ENCODE measurements around the gene ADARB1.
A peak's percentile ranks its signal among the peaks of the same experiment; 100 is the strongest.
"Not testable (repeated sequence)": the region's sequence is repeated elsewhere in the genome, so short reads cannot be mapped to it uniquely, and the experiment has no call there.

Gene ADARB1, protein sequence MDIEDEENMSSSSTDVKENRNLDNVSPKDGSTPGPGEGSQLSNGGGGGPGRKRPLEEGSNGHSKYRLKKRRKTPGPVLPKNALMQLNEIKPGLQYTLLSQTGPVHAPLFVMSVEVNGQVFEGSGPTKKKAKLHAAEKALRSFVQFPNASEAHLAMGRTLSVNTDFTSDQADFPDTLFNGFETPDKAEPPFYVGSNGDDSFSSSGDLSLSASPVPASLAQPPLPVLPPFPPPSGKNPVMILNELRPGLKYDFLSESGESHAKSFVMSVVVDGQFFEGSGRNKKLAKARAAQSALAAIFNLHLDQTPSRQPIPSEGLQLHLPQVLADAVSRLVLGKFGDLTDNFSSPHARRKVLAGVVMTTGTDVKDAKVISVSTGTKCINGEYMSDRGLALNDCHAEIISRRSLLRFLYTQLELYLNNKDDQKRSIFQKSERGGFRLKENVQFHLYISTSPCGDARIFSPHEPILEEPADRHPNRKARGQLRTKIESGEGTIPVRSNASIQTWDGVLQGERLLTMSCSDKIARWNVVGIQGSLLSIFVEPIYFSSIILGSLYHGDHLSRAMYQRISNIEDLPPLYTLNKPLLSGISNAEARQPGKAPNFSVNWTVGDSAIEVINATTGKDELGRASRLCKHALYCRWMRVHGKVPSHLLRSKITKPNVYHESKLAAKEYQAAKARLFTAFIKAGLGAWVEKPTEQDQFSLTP

DNA sequence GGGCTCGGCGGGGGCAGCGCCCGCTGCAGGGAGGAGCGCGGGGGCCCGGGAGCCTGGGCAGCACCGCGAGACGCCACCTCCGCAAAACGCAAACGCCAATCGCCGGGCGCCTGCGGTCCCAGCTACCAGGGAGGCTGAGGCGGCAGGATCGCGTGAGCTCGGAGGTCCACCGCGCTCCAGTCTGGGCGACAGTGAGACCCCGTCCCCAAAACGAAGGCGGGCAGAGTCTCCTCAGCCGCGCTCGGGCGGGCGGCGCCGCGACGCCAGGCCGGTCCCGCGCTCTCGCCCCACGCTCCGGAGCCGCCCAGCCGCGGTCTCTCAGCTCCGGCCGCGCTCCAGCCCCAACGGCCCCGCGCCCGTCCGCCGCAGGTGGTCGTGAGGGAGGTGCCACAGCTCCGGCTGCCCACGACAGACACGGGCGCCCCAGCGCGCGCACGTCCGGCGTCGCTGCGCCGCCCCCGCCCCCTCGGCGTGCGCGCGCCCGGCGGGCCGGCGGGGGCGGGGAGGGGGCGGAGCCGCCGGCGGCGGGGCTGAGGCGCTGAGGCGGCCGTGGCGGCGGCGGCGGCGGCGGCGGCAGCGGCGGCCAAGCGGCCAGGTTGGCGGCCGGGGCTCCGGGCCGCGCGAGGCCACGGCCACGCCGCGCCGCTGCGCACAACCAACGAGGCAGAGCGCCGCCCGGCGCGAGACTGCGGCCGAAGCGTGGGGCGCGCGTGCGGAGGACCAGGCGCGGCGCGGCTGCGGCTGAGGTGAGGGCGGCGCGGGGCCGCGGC lies at the start of gene ADARB1:
Gene ADARB1, plus strand, starts transcription at position 533 of the 770 bp plus-strand sequence. CDS start 97,077 bp downstream, outside the sequence.
- peak; percentile 46 to 53 for DNase-seq (ENCODE audit: low read depth in 2 of 2)

DNA sequence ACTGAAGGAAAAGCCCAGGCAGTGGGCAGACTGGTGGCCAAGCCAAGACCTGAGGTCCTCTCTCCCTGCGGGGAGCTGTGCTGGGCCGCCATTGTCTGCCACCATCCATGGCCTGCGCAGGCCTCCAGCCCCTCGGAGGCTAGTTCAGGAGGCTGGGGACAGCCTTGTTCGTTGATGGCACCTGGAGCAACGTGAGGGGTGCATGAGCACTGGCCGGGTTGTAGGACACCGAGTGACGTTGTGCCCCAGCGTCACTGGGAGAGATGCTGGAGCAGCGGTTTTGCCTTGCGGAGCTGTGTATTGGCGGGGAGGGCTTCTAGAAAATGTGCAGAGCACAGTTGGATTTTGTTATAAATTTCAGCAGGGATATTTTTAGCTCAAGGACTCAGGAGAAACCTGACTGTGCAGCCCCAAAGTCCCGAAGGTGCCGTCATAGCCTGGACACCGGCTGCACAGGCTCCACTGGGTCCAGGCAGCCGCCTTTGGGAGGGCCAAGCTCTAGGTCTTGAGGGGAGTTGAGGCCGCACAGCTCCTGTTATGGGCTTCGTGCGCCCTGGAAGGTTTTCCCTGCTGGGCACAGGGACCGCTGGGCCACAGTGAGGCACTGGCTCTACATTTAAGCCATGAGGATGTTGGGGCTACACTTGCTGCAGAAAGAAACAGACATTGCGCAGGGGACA lies 48.2 kb upstream of the ADARB1 start:
- no peak for DNase-seq (ENCODE audit: low read depth in 2 of 2)

DNA sequence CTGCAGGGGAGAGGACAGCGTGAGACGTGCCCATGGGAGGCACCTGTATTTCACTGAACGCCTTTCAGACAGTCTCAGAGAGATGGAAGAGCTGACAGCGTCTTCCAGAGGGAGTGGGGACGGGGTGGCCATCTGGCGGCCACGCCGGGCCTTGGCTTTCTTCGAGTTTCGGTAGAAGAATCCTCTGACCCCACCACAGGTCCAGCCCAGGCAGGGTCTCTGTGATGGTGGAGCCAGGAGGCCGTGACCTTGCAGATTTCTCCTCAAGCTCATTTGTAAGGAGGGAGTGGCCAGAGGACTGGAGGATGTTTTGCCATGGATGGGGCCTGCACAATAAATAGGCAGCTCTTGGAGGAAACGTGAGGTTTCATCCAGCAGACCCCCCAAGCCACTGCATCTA lies 47.6 kb upstream of the ADARB1 start:
- DNase-seq (ENCODE audit: low read depth in 2 of 2), result no peak

DNA sequence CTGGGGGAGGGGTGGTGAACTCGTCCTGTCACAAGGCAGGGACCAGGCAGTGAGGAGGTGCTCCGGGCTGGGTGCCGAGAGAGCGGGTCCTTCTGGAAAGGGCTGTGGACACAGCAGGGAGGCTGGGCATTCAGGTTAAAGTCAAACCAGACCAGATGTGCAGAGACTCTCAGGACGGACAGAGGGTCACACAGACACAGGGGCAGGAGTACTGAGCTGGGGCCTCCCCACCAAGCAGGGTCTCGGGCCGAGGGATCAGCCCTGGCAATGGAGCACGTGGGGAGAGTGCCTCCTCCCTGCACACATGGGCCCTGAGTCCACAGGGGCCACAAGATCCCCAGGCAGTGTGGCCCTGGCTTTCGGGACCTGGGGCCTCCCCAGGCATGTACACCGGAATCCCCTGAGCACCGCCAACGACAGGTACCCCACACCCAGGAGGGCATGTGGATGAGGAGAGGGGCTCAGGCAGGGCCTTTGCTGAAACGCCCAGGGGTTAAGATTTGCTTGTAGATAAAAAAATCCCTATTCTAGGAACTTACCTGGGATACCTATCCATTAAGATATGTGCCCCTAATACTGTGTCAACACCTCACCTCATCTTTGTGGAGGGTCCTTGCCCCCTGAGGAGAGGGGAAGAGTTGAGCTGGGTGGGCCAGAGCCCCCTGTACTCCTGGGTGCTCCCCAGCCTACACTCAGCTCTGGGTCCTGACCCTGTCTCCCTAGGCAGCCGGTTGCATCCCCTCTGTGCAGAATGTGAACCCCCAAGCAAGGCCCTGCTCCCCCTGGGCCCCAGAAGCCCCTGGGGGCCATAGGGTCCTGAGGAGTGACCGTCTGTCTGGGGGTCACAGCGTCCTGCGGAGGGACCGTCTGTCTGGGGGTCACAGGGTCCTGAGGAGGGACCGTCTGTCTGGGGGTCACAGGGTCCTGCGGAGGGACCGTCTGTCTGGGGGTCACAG lies 46.9 kb upstream of the ADARB1 start:
- DNase-seq (ENCODE audit: low read depth in 2 of 2), result no peak

DNA sequence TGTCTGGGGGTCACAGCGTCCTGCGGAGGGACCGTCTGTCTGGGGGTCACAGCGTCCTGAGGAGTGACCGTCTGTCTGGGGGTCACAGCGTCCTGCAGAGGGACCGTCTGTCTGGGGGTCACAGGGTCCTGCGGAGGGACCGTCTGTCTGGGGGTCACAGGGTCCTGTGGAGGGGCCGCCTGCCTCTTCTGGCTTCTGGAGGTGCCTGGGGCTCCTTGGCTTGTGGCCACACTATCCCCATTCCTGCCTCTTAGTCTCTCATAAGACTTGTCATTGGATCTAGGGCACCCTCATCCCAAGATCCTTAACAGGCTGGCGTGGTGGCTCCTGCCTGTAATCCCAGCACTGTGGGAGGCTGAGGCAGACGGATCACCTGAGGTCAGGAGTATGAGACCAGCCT lies 45.7 kb upstream of the ADARB1 start:
- DNase-seq (ENCODE audit: low read depth in 2 of 2), result not testable (repeated sequence)

DNA sequence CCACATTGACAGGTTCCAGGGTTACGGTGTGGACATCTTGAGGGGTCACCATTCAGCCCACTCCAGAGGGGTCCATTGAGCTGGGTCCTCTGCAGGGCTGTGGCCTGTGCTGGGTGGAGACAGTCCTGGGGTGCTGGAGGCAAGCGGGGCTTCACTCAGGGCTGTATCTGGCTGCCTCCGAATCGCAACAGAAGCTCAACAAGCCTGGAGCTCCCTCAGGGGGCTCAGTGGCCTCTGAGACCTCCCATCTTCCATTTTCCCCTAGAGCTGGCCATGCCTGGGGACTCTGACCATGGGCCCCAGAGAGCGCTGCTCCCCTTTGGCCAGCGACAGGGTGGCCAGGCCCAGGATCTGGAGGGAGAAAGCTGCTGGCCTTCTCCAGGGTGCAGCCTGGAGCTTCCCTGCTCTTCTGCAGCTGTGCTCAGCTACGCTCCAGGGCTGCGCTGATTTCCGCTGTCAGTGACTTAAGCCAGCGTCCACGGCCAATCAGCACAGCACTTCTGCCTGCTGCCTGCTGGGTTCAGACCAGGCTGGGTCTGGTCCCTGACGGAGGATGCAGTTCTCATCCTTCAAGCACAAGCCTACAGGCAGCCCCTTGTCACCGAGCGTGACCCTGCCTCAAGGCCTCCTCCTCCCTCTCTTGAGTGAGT lies 45.0 kb upstream of the ADARB1 start:
- no peak for DNase-seq (ENCODE audit: low read depth in 2 of 2)

DNA sequence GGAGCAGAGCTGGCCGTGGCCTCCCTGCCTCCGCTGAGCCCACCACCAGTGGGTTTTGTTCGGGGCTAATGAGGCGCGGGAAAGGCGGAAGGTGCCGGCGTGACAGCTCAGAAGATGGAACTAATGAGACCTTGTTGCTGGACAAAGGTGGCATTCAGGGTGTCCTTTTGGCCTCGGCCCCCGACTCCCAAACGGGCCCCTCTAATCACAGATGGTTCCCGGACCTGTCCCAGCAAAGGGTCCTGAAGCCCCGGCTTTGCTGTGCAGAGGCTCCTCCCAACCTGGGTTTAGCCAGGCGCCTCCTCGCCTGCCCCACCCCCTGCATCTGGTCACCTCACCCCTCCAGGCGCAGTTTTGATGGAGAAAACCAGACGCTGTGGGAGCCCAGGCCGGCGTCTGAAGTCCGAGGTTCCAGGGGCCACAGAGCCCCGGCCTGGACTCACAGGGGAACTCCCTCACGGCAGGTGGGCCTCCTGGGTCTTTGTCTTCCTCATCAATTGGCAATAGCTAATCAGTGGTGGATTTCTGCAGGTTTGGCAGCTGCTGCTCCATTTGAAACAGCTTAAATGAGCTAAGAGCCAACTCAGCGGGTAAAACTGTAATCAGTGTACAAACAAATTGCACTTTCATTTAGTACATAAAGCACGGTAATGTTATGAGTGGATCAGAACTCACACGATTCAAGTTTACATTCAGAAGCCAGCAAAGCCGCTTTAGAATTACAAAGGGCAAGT lies 44.3 kb upstream of the ADARB1 start:
- no peak for DNase-seq (ENCODE audit: low read depth in 2 of 2)

DNA sequence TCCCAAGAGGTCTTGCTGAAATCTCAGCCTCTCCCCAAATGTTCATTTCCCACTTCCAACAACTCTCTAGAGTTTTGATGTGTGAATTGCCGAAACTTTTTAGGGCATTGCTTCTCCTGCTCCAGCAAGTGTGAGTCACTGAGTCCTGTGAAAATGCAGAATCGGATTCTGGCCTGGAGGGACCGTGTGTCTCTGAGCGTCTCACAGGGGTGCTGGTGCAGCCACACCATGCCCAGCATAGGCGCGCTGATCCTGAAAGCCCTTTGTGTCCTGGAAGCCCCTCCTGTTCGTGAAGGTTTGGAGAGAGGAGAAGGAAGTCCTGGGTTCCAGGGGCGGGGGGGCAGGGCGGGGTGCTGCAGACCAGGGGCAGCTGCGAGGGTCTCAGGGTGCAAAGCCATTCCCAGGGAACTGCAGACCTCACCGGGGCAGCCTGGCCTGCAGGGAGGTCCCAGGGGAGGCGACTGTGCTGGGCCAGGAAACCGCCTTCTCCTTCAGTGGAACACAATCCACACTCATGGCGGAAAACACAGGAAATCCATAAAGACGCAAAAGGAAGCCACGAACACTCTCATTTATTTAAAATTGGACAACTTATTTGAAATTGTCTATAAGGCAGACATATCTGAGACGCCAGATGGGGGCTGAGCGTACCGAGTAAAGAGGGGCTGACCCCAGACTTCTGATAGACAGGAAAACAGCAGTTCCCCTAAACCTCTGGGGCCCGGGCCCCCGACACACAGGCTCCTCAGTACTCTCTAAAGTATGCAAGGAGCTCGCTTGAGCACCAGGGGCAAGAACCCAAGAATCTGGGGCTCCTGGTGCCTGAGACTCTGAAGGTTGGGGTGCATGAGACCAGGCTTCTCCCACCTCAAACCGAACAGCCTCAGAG lies 43.5 kb upstream of the ADARB1 start:
- DNase-seq (ENCODE audit: low read depth in 2 of 2), result no peak

DNA sequence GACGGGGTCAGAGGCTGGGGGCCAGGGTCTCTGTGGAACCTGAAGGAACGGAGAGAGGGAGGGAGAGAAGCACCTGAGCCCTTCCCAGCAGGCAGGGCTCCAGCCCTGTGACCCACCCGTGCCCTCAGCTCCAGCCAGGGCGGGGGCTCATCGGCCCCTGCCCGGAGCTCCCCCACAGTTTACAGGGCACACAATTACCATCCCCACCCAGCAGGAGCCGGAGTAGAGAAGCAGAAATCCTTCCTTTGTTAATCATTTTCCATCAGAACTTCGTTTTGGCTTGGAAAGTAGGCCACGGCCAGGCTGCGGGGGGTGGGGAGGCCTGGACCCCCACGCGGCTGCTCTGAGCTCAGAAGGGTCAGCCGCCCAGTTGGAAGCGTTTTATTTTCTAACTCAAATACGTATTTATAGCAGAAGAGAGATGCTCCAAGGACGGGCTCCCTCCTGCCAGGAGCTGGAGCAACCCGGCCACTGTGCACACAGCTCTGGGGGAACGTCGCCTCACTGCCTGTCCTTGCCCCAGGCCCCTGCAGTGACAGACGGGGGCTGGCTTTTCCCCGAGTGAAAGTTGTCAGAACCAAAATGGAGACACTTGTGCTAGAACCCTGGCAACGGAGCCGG lies 42.7 kb upstream of the ADARB1 start:
- DNase-seq (ENCODE audit: low read depth in 2 of 2), result no peak

DNA sequence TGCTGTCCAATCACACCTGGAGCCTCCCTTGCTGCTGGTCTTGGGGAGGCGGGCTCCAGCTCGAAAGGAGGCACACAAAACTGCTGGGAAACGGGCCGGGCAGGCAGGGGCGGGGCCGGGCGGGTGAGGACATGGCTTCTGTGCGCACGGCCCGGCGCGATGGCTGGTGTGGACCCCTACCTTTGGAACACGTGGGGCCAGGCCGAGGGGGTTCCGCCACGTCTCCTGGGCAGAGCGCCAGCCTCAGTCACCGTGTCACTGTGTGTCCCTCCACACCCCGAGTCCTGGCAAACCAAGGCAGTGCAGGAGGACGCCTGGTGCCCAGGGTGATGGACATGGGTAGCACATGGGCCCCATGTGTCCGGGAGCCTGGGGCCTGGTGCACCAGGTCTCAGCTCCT lies 42.0 kb upstream of the ADARB1 start:
- no peak for DNase-seq (ENCODE audit: low read depth in 2 of 2)

DNA sequence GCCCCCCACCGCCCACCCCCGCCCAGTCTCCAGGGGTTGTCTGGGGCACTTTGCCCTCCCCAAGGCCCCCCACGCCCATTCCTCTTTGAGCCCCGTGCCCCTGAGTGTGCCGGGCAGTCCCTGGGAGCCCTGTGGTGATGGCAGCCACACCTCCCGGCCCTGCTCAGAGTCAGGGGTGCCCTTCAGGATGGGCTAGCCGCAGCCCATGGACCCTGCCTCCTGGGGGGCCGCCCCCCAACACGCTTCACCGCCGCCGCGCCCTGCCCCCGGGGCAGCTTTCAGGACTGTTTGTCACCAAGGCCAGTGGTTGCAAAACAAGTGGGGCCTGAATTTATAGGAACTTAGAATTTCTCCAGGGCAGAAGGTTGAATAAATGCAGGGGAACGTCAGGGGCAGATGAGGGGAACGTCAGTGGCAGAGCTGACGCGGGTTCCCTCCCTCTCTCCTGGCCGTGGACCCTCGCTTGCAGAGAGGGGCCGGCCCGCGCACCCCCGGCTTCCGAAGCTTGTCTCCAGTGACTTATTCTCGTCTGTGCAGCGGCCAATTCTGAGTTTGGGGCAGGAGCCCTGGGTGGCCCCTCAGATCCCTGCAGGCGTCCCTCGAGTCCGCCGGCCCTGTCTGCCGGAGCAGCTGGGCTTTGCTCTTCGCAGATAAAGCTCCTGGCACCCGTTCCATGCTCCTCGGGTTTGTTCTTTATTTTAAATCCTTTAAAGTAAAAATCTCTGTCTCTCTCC lies 41.2 kb upstream of the ADARB1 start:
- no peak for DNase-seq (ENCODE audit: low read depth in 2 of 2)

DNA sequence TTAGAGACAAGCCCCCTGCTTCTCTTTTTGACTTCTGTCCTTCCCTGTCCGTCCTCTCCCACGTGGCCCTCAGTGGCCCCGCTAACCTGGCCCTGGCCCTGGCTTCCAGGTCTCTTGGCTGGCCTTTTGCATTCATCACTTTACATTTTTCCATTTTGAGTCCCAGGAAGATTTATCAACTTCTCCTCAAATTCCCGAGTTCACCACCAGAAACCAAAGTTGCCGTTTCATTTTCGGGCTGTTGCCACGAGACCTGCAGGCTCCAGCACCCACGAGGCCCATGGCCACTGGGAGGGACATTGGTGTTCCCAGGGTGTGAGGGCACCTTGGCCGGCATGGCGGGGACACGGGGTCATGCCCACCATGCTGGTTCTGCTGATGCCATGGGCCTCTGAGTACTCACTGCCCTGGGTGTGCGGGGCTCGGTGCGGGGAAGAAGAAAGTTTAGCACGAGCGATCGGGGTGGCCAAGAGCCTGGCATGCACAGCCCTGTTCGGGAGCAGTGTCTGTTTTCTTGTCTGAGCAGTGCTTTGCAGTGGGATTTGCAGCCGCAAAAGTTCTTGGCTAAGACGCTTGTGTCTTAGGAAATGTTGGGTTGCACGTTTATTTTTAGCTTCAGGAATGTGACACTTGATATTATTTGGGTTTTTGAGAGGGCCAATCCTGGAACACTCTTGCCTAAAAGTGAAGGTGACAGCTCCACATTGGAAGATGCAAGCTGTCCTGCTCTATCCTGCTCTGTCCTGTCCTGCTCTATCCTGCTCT lies 40.4 kb upstream of the ADARB1 start:
- no peak for DNase-seq (ENCODE audit: low read depth in 2 of 2)

DNA sequence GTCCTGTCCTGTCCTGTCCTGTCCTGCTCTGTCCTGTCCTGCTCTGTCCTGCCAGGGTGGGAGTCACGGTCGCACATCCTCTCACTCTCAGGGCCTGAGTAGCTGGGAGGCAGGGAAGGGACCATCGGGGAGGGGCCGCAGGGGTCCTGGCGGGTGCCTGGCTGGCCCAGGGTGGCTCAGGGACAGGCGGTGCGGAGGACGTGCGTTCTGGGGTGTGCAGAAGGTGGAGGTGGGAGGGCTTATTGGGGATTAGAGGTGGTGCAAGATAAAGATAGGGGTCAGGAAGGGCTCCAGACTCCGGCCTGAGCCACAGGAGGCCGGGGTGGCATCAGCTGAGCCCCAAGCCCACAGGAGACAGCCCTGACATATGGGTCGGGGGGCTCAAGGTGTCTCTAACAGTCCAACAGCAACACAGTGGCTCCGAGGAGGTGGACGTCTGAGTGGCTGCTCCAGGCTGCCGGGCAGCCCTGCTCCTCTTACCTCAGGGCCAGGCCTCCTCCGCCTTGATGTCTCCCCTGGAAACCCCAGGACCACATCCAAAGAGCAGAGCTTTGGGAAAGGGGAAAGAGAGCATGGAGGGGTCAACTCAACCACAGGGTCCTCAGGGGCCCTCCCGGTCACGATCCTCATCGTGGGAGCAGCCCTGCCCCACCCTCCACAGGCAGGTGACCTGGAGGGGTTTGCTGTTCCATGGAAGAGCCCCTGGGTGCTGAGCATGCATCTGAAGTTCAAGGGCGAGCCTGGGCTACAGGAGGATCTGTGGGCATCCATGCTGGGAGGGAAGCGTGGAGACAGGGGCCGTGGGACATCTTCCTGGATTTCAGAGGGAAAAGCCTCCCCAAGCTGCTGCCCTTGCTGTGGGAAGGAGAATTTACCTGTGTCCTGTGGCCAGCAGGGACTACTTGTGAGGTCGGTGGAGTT lies 39.6 kb upstream of the ADARB1 start:
- no peak for DNase-seq (ENCODE audit: low read depth in 2 of 2)

DNA sequence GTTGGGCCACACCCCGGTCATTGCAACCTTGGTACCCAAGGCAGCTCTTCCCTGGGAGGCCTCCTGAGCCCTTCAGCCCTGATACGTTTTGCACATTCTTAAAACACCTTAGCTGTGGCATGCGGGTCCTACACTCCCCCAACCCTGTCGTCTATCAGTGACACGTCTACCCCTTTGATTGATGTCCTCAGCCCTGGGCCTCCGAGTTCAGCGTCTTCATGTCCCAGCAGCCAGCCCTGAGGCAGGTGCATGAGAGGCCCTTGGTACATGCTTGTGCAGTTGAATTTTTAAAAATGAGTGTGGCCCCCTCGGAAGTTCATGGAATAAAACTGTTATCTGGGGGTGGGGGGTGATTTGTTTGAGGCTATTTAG lies 38.9 kb upstream of the ADARB1 start:
- DNase-seq (ENCODE audit: low read depth in 2 of 2), result no peak

DNA sequence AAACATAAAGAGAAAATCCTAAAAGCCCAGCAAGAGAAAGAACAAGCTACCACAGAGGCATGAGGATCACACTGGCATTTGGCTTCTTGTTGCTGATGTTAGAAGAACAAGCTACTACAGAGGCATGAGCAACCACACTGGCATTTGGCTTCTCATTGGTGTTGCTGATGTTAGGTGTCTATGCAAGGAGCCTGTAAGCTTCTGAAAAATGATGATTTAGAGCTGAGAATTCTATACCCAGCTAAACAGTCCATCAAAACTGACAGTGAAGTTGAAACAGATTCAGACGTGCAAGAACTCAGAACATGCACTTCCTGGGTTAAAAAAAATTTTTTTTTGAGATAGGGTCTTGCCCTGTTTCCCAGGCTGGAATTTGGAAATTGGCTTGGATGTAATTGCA lies 37.8 kb upstream of the ADARB1 start:
- DNase-seq (ENCODE audit: low read depth in 2 of 2), result no peak

DNA sequence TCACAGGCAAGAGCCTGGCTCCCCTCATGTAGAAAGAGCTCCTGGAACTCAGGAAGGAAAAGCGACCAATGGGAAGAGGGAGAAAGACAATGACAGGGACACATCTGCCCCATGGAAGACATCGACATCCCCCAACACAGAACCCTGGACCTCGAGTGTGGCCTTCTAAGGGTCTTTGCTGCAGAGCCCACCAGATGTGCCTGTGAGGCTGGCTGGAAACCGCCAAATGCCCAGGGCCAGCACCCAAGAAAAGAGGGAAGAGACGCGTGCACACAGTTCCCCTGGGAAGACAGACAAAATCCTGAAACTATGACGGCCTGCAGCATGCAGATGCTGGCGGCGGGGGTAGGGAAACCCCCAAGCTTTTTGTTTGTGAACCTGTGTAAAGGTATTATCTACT lies 36.4 kb upstream of the ADARB1 start:
- no peak for DNase-seq (ENCODE audit: low read depth in 2 of 2)

All from stimulated activated CD8-positive, alpha-beta memory T cell treated with anti-CD3 and anti-CD28 coated beads, Interleukin-2, amount 100 ng/mL, for 48 hours (primary cell).